ENCODE data around the gene CNNM4.

Gene CNNM4

DNA sequence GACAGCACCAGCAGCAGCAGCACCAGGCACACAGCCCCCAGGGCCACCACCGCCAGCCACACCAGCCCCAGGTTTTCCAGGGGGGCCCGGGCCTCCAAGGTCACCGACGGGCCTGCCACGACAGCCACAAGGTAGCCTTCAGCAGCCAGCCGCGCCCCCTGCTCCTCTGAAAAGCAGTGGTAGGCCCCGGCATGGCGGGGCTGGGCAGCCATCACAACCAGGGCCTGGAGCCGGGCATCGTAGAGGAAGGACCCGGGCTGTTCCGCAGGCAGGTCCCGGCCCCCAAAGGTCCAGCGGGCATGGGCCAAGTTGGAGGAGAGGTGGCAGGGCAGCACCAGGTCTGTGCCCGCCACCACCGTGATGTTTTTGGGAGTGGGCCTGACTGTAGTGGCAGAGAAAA, 100.4 kb downstream of the CNNM4 start:
- DNase-seq: no peak
